Measurements from ENCODE around the gene C19orf67. TPM values are rescaled to one million over a fixed set of nuclear protein-coding genes. Genes with fewer than 3 reads are reported as not detected.

C19orf67 gene
- total and polyA plus RNA-seq, 2 of the 13 experiments (the other 11 are each of a cell fraction or from before 2014, with no cell fraction given): 0.11 to 0.32 TPM

DNA sequence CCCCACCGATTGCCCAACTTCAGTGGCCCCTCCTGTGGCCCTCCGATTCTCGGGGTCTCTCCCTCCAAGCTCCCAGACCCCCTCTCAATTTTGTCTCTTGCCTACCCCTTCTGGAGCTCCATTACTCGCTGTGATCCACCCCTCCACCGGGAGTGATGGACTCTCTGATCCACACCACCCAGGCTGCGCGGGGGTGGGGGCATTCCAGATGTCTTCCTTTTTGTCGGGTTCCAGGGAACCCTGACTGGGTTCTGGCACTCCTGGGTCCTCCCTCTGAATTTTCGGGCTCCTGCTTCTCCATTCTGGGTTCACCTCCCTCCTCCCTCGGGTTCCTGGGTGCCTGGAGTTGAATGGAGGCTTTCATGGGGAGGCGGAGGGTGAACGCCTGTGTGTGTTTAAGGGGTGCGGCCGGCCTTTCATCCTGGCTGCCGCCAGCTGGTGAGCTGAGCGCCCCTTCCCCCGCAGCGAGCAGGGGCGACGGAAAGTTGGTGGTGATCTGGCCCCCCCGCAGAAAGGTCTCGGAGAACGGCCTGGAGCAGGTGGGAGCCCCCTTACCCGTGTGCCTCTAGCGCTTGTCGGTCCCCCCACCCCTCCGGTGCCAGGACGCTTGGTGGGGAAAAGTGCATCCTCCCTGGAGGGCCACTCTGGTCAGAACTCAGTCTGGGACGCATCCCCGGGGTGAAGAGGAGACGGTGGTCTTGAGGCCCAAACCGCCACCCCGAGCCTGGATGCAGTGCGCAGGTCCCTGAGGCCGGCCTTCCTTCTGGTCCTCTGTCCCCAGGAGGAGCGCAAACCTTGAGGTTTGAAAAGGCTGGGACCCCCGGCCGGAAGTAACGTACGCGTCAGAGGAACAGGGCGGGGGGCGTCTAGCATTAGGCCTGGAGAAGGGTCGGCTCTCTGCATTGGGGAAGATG is 11.4 kb downstream of the C19orf67 start:
- in situ Hi-C loops (cut with HindIII; ENCODE audit: extremely low pct_ligation_motif_present, low pct_unique_long_range_greater_than_20kb): loop anchor here (5.0 to 25.0 kb wide), 2 partner anchors 192 to 312 kb away; partner anchors contain the start of genes C19orf53 and MRI1
- 0 out of 2 replicates have a peak, but pooled peaks have one; percentile 4 for TF ChIP-seq ZBTB42 (CRISPR knock-in tag; IDR thresholded peaks at IDR 0.05)
- TF ChIP-seq CHD4 (IDR thresholded peaks at IDR 0.05; ENCODE audit: borderline replicate concordance, low read length): no peak
- no peak for TF ChIP-seq SRSF9 (IDR thresholded peaks at IDR 0.05; ENCODE audit: borderline replicate concordance, insufficient read depth, low read depth, low read length, poor library complexity, severe bottlenecking)
- 0 out of 2 replicates have a peak, but pooled peaks have one; percentile 8 for TF ChIP-seq DR1 (CRISPR knock-in tag; IDR thresholded peaks at IDR 0.05)
- peak; percentile 66 for TF ChIP-seq SRSF1 (optimal IDR thresholded peaks at IDR 0.05; ENCODE audit: low read depth, low read length)
- TF ChIP-seq, protein P1, sequence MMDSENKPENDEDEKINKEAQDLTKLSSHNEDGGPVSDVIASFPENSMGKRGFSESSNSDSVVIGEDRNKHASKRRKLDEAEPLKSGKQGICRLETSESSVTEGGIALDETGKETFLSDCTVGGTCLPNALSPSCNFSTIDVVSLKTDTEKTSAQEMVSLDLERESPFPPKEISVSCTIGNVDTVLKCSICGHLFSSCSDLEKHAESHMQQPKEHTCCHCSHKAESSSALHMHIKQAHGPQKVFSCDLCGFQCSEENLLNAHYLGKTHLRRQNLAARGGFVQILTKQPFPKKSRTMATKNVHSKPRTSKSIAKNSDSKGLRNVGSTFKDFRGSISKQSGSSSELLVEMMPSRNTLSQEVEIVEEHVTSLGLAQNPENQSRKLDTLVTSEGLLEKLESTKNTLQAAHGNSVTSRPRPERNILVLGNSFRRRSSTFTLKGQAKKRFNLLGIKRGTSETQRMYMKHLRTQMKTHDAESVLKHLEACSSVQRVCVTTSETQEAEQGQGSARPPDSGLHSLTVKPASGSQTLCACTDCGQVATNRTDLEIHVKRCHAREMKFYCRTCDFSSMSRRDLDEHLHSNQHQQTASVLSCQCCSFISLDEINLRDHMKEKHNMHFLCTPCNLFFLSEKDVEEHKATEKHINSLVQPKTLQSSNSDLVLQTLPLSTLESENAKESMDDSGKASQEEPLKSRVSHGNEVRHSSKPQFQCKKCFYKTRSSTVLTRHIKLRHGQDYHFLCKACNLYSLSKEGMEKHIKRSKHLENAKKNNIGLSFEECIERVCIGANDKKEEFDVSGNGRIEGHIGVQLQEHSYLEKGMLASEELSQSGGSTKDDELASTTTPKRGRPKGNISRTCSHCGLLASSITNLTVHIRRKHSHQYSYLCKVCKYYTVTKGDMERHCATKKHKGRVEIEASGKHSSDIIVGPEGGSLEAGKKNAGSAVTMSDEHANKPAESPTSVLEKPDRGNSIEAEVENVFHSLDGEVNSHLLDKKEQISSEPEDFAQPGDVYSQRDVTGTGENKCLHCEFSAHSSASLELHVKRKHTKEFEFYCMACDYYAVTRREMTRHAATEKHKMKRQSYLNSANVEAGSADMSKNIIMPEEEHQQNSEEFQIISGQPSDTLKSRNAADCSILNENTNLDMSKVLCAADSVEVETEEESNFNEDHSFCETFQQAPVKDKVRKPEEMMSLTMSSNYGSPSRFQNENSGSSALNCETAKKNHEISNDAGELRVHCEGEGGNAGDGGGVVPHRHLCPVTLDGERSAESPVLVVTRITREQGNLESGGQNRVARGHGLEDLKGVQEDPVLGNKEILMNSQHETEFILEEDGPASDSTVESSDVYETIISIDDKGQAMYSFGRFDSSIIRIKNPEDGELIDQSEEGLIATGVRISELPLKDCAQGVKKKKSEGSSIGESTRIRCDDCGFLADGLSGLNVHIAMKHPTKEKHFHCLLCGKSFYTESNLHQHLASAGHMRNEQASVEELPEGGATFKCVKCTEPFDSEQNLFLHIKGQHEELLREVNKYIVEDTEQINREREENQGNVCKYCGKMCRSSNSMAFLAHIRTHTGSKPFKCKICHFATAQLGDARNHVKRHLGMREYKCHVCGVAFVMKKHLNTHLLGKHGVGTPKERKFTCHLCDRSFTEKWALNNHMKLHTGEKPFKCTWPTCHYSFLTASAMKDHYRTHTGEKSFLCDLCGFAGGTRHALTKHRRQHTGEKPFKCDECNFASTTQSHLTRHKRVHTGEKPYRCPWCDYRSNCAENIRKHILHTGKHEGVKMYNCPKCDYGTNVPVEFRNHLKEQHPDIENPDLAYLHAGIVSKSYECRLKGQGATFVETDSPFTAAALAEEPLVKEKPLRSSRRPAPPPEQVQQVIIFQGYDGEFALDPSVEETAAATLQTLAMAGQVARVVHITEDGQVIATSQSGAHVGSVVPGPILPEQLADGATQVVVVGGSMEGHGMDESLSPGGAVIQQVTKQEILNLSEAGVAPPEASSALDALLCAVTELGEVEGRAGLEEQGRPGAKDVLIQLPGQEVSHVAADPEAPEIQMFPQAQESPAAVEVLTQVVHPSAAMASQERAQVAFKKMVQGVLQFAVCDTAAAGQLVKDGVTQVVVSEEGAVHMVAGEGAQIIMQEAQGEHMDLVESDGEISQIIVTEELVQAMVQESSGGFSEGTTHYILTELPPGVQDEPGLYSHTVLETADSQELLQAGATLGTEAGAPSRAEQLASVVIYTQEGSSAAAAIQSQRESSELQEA (CRISPR knock-in tag; IDR thresholded peaks at IDR 0.05; ENCODE audit: not compliant biosample characterization): peak; percentile 54
- TF ChIP-seq ZNF263 (CRISPR knock-in tag; IDR thresholded peaks at IDR 0.05): peak; percentile 38; the same call in 1 of the 2 replicates
- no peak for TF ChIP-seq HCFC1 (IDR thresholded peaks at IDR 0.05; ENCODE audit: low read depth, low read length)
- TF ChIP-seq, protein P2, sequence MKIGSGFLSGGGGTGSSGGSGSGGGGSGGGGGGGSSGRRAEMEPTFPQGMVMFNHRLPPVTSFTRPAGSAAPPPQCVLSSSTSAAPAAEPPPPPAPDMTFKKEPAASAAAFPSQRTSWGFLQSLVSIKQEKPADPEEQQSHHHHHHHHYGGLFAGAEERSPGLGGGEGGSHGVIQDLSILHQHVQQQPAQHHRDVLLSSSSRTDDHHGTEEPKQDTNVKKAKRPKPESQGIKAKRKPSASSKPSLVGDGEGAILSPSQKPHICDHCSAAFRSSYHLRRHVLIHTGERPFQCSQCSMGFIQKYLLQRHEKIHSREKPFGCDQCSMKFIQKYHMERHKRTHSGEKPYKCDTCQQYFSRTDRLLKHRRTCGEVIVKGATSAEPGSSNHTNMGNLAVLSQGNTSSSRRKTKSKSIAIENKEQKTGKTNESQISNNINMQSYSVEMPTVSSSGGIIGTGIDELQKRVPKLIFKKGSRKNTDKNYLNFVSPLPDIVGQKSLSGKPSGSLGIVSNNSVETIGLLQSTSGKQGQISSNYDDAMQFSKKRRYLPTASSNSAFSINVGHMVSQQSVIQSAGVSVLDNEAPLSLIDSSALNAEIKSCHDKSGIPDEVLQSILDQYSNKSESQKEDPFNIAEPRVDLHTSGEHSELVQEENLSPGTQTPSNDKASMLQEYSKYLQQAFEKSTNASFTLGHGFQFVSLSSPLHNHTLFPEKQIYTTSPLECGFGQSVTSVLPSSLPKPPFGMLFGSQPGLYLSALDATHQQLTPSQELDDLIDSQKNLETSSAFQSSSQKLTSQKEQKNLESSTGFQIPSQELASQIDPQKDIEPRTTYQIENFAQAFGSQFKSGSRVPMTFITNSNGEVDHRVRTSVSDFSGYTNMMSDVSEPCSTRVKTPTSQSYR (CRISPR knock-in tag; IDR thresholded peaks at IDR 0.05; ENCODE audit: borderline replicate concordance): peak; percentile 62; the same call in 1 of the 2 replicates
- no peak for TF ChIP-seq CC2D1A (CRISPR knock-in tag; IDR thresholded peaks at IDR 0.05)

More for the DNA sequence above, 11.4 kb downstream of the C19orf67 start:
- DNase-seq (ENCODE audit: low spot score): no peak
- peaks cover 3% of the 10 kb centered on the region for H3K79me2 ChIP-seq (ENCODE audit: insufficient read depth, low read length)
- intact Hi-C loops (cut with micrococcal nuclease; ENCODE audit: unreplicated experiment): loop anchor here (5.0 kb wide), 1 partner anchor 67 kb away; the partner anchor contains the start of gene RFX1
- no peak for FAIRE-seq
- no peaks in the 10 kb centered on the region for H3K9me3 ChIP-seq (ENCODE audit: low read length)
- H4K20me1 ChIP-seq (ENCODE audit: insufficient read depth, low read length): no peaks in the 10 kb centered on the region
- peaks cover 8% of the 10 kb centered on the region for H3K4me1 ChIP-seq (ENCODE audit: insufficient read depth, low read length)
- peak overlapping the region; percentile 63 for H3K27ac ChIP-seq (ENCODE audit: extremely low read length, insufficient read depth, low read length)
- H2AFZ ChIP-seq (ENCODE audit: low read length): no peak overlapping the region
- peak; percentile 1; the same call in 1 of the 3 replicates for ATAC-seq
- peak overlapping the region; percentile 98 for H3K4me2 ChIP-seq (ENCODE audit: low read depth, low read length)
- no peaks in the 10 kb centered on the region for H3K36me3 ChIP-seq (replicated peaks in 1 of 2; ENCODE audit: control insufficient read depth in 1 of 2, insufficient read depth in 2 of 2, low read length in 2 of 2)
- POLR2A ChIA-PET: interaction anchor here (1.1 to 5.2 kb wide), 7 partner anchors 13 to 201 kb away, joined by 3 to 62 read pairs (median 5); partner anchors contain the start of genes ASF1B, IL27RA, PALM3 and RFX1
- 0% methylated on average over 14 of the region's 44 CpGs for WGBS (ENCODE audit: low lambda C conversion rate)
- no TSS peak for BruUV-seq (replicated peaks)
- CTCF ChIA-PET (ENCODE audit: low intra/inter-chr PET ratio, low total read pairs): interaction anchor here (0.8 to 4.7 kb wide), 7 partner anchors 13 to 193 kb away, joined by 3 to 79 read pairs (median 5); no protein-coding TSS in a partner anchor
- peak overlapping the region; percentile 71 for H3K9ac ChIP-seq (ENCODE audit: insufficient read depth, low read depth, low read length)
- no peaks in the 10 kb centered on the region; a peak in 1 of 5 replicates for H3K27me3 ChIP-seq (ENCODE audit: control insufficient read depth in 1 of 2, insufficient read depth in 2 of 2, low read length in 2 of 2)
- peak overlapping the region; percentile 76 to 94 (median 80) for H3K4me3 ChIP-seq (replicated peaks in 1 of 3; ENCODE audit: insufficient read depth in 1 of 3, low read depth in 2 of 3, low read length in 3 of 3)
